Stimulated activated naive CD4-positive, alpha-beta T cell treated with Interleukin-2 at 50 U/mL for 16 hours (primary cell): ENCODE results near the gene NPEPL1.
"Not testable (repeated sequence)": the region's sequence is repeated elsewhere in the genome, so short reads cannot be mapped to it uniquely, and the experiment has no call there.

Experiments used
- DNase-seq: peaks from one replicate; lab custom pipeline; 2025; lab: John Stamatoyannopoulos, UW

Gene NPEPL1

GRCh38 chr20:58744836-58745235 is 52.2 kb downstream of the NPEPL1 start:
- no peak for DNase-seq

GRCh38 chr20:58745391-58745790 is 52.8 kb downstream of the NPEPL1 start:
- no peak for DNase-seq

- DNase-seq = no peak
Observed at GRCh38 chr20:58746620-58747019, 54.0 kb downstream of the NPEPL1 start.

- DNase-seq = no peak
Observed at GRCh38 chr20:58747211-58747610, 54.6 kb downstream of the NPEPL1 start.

DNA sequence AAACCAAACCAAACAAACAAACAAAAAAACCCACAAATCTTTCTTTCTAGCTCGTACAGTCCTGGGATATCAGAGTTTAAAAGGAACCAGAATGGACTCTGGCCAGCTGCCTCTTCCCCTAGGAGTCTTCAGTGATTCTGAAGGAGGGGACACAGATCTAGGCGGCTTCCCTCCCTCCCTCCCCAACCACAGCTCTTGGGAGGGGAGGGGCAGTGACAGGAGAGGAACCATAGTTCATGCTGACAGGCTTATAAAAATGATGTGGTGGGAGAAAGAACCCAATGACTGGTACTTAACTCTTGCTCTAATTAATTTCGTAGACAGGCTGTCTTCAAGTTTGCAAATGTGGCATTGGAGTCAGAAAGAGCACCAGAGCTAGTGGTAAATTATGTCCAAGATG is 56.0 kb downstream of the NPEPL1 start:
- DNase-seq = no peak

DNA sequence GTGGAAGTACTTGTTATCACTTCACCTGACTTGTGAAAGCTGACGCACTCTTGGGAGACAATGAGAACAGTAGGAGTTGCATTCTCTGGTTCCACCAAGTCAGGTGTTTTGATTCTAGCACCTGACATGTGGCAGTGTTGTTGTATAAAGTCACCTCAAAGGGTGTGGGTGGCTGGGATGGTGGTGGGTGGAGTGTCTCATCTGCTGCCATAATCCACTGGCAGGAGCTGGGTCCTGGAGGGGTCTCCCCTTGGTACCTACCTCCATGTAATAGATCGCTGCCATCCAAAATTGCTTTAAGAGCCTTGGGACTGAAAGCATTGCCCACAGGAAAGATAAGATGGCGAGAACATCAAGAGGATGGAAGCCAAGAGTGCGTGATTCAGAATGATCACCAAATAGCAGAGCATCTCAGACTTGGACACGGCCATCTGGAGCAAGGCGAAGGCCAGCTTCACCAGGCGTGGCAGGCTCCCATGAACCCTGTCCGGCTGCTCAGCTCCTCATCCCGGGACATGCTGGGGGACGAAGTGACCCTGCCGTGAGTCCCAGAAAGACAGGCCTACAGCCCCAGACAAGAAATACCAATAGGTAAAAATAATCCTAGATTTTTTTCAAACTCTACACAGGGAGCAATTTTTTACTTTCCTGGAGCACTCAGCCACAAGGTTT is 56.6 kb downstream of the NPEPL1 start:
- DNase-seq = no peak

DNA sequence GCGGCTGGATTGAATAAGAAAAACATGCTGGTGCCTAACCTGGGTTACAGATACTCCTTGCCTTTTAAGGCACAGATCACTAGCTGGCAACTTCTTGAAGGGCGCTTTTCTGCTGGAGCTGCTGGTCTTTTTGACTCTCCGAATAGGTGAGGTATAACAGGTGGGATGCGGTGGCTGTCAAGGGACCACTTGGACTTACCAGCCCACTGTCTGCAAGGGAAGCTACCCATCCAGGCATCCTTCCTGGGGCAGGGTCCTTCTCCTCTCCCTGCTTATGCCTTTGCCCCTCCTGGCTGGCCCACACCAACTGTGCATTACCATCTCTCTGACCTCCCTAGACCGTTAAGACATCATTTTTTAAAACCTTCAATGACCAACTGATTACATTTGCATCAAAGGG is 57.4 kb downstream of the NPEPL1 start:
- no peak for DNase-seq

- DNase-seq = not testable (repeated sequence)
Observed at GRCh38 chr20:58750706-58751105, 58.1 kb downstream of the NPEPL1 start.

DNA sequence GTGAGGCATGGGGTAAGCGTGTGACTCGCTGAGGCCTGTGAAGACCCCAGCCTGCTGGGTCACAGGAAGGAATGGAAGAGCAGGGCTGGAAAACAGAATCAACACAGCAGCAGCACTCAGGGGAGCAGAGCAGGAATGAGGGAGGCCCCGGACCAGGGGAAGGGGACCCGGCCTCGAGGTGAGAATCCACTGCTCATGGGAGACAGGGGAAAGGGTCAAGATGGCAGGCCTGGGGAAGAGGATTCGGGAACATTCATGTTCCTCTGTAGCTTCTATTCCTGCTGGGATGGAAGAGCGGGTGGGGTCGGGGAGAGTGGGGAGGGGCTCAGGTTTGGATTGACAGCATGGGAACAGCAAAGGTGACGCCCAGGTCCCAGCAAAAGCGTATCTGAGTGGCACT is 59.4 kb downstream of the NPEPL1 start:
- DNase-seq = no peak

- DNase-seq = no peak
Observed at GRCh38 chr20:58752565-58752964, 60.0 kb downstream of the NPEPL1 start.

- DNase-seq = no peak
Observed at GRCh38 chr20:58753267-58753921, 60.8 kb downstream of the NPEPL1 start.

GRCh38 chr20:58753922-58754551 is 61.4 kb downstream of the NPEPL1 start:
- no peak for DNase-seq

- DNase-seq = no peak
Observed at GRCh38 chr20:58754584-58754983, 62.0 kb downstream of the NPEPL1 start.

- DNase-seq = no peak
Observed at GRCh38 chr20:58755062-58755697, 62.6 kb downstream of the NPEPL1 start.

- DNase-seq = no peak
Observed at GRCh38 chr20:58755766-58756449, 63.3 kb downstream of the NPEPL1 start.

DNA sequence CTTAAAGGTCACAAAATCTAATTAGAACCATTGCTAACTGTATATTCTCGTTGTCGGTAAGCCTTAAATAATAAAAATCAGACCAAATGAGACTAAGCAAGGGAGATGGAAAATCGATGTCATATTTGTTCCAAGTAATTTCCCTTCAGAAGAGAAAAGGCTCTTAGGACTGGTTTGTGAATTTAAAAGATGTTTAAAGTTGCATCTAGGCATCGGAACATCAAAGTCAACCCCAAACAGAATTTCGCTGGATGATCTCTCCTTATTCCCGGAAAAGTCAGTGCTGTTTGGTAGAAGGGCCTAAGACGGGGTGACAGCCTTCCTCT is 63.8 kb downstream of the NPEPL1 start:
- no peak for DNase-seq

DNA sequence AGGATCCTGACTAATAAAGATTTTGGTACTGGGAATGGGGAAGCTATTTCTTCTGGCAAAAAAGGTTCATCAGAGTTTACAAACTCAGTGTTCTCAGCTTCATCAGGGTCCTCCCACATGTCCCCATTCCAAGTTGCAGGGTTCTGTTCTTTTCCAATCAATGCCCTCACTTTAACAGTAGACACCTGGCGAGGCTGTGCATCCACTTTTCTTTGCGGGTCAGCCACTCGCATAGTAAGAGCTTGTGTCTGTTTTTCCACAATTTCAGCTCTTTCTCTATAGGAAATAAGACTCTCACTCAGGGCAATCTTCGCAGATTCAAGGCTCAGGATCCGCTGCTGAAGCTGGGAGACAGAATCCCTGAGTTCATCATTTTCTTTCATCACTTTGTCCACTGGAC is 65.0 kb downstream of the NPEPL1 start:
- not testable (repeated sequence) for DNase-seq

- no peak for DNase-seq
Observed at GRCh38 chr20:58759947-58760346, 67.3 kb downstream of the NPEPL1 start.

DNA sequence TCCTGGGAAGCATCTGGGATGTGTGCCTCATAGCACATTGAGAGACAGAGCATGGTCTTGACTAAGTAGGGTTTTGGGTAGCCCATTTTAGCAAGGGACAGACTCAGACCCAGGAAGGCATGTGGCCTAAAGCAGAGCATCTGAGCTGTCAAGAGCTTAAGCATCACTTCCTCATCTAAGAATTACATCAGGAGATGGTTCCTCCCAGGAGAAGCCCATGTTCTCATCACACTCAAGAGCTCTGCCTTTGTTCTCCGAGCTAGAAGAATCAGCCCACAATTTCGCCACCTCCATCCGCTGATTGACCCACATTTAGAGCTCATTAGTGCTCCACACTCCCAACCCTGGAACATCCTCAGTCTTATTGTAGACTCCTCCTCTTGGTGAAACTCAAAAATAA is 68.3 kb downstream of the NPEPL1 start:
- DNase-seq = no peak

- no peak for DNase-seq
Observed at GRCh38 chr20:58762120-58762519, 69.5 kb downstream of the NPEPL1 start.

GRCh38 chr20:58763076-58763475 is 70.5 kb downstream of the NPEPL1 start:
- no peak for DNase-seq
